GM21447 (cell line): Measurements from ENCODE around the gene PPP2R5D.

Source experiments
- ATAC-seq: cut with Tn5 transposase; IDR thresholded peaks from one replicate; pipeline ENCODE4 v1.9.1; 2021; ENCODE audit not compliant: unreplicated experiment

PPP2R5D gene

DNA sequence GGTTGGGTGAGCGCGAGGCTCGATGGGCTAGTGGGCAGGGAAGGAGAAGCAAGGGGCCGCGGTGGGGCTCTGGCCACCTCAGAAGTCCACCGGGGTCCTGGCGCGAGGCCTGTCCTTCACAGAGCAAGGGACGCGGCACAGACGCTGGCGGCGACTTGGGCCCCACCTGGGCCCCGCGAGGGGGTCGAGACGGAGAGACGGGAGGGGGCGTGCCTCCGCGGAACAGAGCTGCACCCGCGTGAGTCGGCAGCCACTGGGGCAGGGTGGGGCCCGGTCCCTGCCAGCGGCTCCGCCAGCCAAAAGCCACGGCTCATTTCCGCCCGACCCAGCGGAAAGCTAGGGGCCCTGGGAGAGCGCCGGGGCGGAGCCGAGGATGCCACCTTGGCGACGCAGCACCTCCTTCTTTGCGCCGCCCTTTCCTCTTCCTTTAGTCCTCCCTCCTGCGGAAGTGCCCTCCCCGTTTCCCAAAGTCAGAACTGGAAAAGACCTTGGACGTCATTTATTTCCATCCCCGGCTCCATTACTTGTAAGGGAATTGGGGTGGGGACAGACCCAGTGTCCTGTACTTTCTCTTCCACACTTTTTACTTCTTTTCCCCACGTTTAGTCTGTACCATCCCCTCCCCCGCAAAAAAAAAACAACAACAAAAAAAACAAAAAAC lies 69.3 kb downstream of the PPP2R5D start, which contains the start of gene CUL7:
CUL7 (minus strand) TSS at position 307 of the 661 bp plus-strand sequence. CDS start 1,063 bp downstream, outside the sequence.
- peak; percentile 86 for ATAC-seq

DNA sequence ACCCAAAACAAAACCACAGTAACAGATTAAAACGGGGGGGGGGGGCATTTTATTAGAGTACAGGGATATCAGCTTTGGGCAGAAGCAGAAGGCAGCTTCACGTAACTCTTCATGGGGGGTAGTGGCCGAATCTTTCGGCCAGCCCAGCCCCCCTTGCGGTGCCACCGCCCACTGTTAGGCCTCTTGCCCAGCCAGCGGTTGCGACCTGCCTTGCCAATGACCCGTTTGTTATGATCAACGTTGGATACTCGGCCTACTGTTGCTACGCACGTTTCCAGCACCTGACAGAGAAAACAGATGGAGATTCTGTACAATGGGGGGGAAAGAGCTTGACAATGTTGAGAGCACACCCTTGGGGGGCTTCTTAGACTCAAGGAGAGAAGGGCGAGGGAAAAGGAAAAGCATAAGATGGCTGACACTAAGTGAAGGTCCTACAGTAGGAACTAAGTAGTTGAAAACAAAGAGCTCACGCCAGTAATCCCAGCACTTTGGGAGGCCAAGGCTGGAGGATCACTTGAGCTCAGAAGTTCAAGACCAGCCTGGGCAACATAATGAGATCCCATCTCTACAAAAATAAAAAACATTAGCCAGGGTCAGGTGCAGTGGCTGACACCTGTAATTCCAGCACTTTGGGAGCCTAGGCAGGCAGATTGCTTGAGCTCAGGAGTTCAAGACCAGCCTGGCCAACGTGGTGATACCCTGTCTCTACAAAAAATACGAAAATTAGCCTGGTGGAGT lies 70.0 kb downstream of the PPP2R5D start:
- no peak for ATAC-seq

DNA sequence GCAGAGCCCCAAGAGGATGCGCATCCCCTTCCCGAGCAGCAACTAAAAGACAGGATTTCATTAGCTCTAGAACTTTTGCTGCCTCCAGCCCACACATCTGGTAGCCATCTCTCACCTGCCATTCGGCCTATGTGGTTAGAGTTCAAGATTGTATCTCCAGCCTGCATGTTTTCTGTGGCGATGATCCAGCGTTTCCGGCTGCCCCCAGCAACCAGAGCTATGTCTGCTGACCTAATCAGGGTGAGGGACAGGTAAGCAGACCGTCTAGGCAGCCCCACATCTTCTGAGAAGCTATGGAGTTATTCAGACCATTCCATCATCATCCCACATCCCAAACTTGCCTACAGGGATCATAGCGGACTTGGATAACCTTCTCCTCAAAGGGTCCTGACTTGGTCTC lies 71.6 kb downstream of the PPP2R5D start:
- ATAC-seq = no peak

DNA sequence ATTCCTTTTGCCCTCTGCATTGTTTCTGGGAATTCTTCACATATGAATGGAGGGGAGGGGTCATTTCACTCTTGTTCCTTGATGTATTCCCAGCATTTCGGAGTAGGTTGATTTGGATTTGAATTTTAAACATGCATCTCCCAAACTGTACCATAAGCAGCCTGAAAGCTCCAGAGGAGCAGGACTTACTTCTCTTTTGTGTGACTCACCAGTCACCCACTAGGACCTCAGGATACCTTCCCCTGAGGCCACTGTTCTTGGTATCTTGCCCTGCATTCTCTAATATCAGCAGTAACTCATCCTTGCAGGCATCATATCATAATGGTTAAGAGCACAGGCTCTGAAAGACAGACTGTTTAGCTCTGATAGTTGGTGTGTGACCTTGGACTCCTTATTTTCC lies 74.2 kb downstream of the PPP2R5D start:
- no peak for ATAC-seq

DNA sequence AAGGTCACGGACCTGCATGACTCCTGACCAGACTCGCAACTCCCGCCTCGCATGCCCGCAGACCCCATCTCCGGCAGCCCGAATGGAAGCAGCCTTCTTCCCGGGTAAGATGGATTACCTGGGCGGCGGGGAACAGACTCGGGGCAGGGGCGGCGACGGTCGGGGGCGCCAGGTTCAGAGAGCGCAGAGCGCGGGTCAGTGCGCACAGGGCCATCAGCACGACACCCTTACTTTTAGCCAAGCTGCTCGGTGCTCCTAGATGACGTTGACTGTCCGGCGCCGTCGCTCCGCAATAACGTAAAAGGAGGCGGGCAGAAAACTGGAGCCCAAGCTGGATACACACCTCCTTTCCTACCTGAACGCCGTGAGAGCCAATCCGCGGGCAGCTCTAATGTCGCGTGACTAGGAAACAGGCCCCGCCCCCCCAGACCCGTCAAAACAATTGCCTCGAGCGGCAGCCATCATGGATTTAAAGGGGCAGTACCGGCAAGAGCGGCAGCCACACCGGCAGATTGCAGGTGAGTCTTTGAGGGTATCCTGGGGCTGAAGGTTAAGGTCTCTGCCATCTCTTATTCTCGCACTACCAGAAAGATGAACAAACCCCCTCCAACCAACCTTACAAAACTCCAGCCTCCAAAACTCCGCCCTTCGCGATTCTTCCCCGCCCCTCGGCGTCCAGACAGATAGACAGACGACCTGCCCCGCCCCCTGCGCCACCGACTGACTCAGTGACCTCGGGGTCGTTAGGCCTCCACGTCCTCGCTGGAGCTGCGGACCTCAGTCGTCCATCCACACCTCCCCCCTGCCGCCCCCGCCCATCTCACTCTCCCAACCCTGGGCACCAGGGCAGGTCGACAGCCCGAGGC lies 75.0 kb downstream of the PPP2R5D start, which contains the start of the genes KLC4 and MRPL2:
KLC4 (plus strand) TSS at position 464 of the 866 bp plus-strand sequence. CDS start 1,705 bp downstream, outside the sequence.
MRPL2 (minus strand) TSS at position 267 of the 866 bp plus-strand sequence; CDS start at position 214, 53 bp downstream.
- peak; percentile 91 for ATAC-seq

DNA sequence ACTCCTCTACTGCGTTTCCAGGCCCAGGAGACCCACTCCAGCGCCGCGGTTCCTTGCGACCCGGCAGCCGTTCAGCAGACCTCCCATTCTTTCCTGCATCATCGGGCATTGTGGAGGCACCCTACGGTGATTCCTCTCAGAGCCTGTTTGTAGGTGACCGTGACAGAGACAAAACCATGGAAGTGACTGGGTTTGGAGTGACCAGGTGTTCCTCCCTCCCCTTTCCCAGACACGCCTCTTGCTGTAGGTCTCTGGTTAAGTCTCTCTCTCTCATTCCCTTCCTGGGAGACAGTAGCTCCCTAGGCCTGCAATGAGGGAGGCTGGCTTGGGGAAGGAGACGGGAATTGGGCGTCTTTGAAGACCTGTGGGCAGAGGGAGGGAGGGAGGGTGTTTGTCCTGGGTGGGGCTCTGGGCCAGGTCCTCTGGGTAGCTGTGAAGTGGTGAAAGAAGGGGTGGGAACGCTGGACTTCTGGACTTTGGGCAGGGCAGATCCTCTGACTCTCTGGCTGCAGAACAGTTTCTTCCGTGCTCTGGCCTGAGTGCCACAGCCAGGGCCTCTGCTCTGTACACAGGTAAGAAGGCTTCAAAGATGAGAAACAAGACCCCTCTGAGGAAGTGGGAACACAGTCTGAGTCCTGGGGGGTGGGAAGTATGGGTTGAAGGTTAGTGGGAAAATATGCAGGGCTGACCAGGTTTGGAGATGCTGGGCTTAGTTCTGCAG lies 75.8 kb downstream of the PPP2R5D start:
- no peak for ATAC-seq

DNA sequence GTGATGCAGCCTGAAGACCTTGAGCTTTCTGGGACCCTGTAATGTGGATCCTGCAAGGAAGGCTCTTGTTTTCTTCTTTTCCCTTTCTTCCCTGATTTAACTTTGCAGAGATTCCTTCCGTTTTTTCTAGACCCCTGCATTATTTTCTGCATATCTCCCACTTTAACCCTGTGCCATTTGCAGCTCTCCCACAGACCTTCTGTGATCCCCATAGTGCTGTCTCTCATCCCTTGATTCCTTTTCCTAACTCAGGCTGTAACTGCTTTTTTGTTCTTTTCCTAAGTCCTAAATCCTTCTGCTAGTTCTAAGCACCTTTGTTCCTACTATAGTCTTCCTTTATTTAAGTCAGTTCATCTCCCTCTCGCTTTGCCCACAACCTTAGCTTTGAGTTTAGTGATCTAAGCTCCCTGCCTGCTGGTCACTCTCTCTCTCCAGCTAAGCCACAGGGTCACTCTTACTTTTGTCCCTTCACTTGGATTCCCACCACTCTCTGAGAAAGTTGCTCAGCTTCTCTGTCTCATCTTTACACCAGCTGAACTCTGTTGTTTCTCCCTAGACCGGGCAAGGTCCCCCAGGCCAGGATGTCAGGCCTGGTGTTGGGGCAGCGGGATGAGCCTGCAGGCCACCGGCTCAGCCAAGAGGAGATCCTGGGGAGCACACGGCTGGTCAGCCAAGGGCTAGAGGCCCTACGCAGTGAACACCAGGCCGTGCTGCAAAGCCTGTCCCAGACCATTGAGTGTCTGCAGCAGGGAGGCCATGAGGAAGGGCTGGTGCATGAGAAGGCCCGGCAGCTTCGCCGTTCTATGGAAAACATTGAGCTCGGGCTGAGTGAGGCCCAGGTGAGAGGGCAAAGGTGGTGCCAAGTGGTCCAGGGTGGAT lies 76.6 kb downstream of the PPP2R5D start:
- no peak for ATAC-seq

DNA sequence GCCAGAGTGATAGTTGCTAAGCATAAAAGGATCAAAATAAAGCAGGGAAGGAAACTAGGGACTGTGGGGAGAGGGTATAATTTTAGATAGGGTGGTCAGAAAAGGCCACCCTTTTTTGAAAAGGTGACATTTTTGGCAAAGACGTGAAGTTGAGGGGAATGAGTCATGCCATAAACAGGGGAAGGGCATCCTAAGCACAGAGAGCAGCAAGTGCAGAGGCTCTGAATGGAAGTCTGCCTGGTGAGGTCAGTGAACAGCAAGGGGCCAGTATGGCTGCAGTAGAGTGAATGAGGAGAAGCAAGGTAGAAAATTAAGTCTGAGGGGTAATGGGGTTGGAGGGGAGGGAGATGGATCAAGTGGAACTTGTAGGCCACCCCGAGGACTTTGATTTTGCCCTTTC lies 77.5 kb downstream of the PPP2R5D start:
- ATAC-seq = no peak
